ENCODE results near the gene LDLRAD4. TPM values are rescaled to one million over a fixed set of nuclear protein-coding genes. Genes with fewer than 3 reads are reported as not detected.

LDLRAD4 gene
- total and polyA plus RNA-seq, 9 of the 15 experiments (the other 6 are each of a cell fraction or from before 2014, with no cell fraction given), result 0.01 TPM; not detected in 8

DNA sequence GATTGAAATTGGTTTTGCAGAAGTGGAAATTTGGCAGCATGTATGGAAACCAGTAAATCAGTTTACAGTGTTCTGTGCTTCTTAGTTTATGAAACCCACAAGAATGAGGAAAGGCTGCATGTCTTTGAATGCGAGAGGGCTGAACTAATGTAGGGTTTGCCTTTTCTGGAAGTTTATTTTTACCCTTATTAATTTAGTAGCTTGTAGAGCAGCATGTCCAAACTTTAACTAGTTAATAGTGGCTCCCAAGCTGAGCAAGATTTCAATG lies 50.4 kb downstream of the LDLRAD4 start:
- FAIRE-seq, result no peak
- Histone ChIP-seq H2AFZ (ENCODE audit: low read depth, low read length) (no peak overlapping the region), H3K4me1 (replicated peaks in 1 of 2; ENCODE audit: control insufficient read depth in 2 of 2, insufficient read depth in 2 of 2, low read length in 2 of 2) (no peaks in the 10 kb centered on the region), H3K36me3 (ENCODE audit: control insufficient read depth, insufficient read depth, low read length) (no peaks in the 10 kb centered on the region), H3K9ac (ENCODE audit: insufficient read depth in 1 of 2, low read depth in 2 of 2, low read length in 2 of 2) (no peak overlapping the region), H3K27me3 (ENCODE audit: control insufficient read depth in 2 of 2, insufficient read depth in 2 of 2, low read length in 2 of 2) (peaks cover 33 to 57% of the 10 kb centered on the region in 2 experiments), H3K9me3 (replicated peaks; ENCODE audit: control insufficient read depth, insufficient read depth, low read depth, low read length) (no peaks in the 10 kb centered on the region), H3K9me1 (ENCODE audit: control insufficient read depth, insufficient read depth, low read length) (no peaks in the 10 kb centered on the region), H3K79me2 (ENCODE audit: control insufficient read depth, insufficient read depth, low read length) (no peaks in the 10 kb centered on the region), H4K20me1 (replicated peaks; ENCODE audit: control insufficient read depth, insufficient read depth, low read length) (no peaks in the 10 kb centered on the region), H3K4me3 (no peak overlapping the region), H3K4me2 (ENCODE audit: insufficient read depth, low read length) (no peak overlapping the region), H3K27ac (ENCODE audit: extremely low read depth, low read depth, low read length) (no peak overlapping the region)
- intact Hi-C loops (cut with micrococcal nuclease) (no loop called here), in situ Hi-C loops (cut with MboI) (no loop called here)
- DNase-seq (ENCODE audit: extremely low read depth in 1 of 4, low spot score in 3 of 4), result no peak
- ATAC-seq, result no peak
- BruUV-seq (replicated peaks), result no TSS peak
- TF ChIP-seq NBN (IDR thresholded peaks at IDR 0.05; ENCODE audit: low read depth) (no peak), RFX7 (CRISPR knock-in tag; IDR thresholded peaks at IDR 0.05) (no peak), CCNT2 (IDR thresholded peaks at IDR 0.05; ENCODE audit: borderline replicate concordance, extremely low read depth, insufficient read length, low read depth, low read length) (no peak), ZC3H11A (IDR thresholded peaks at IDR 0.05; ENCODE audit: low read depth, low read length) (no peak), PTBP1 (IDR thresholded peaks at IDR 0.05; ENCODE audit: low read depth, low read length) (no peak), YBX1 (IDR thresholded peaks at IDR 0.05) (no peak), CEBPB (tag; IDR thresholded peaks at IDR 0.05) (no peak)
- TF ChIP-seq, protein P1, sequence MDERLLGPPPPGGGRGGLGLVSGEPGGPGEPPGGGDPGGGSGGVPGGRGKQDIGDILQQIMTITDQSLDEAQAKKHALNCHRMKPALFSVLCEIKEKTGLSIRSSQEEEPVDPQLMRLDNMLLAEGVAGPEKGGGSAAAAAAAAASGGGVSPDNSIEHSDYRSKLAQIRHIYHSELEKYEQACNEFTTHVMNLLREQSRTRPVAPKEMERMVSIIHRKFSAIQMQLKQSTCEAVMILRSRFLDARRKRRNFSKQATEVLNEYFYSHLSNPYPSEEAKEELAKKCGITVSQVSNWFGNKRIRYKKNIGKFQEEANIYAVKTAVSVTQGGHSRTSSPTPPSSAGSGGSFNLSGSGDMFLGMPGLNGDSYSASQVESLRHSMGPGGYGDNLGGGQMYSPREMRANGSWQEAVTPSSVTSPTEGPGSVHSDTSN (CRISPR knock-in tag; IDR thresholded peaks at IDR 0.05; ENCODE audit: low read depth), result no peak
- TF ChIP-seq, protein P1 (tag; conservative IDR thresholded peaks at IDR 0.05; ENCODE audit: low read depth), result no peak
- TF ChIP-seq, protein P2, sequence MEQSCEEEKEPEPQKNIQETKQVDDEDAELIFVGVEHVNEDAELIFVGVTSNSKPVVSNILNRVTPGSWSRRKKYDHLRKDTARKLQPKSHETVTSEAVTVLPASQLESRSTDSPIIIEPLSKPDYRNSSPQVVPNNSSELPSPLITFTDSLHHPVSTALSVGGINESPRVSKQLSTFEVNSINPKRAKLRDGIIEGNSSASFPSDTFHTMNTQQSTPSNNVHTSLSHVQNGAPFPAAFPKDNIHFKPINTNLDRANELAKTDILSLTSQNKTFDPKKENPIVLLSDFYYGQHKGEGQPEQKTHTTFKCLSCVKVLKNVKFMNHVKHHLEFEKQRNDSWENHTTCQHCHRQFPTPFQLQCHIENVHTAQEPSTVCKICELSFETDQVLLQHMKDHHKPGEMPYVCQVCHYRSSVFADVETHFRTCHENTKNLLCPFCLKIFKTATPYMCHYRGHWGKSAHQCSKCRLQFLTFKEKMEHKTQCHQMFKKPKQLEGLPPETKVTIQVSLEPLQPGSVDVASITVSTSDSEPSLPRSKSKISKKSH (CRISPR knock-in tag; IDR thresholded peaks at IDR 0.05), result no peak
- CTCF ChIA-PET (ENCODE audit: low intra/inter-chr PET ratio), result no interaction called here
- 0% methylated on average over 1 of the region's 1 CpG for WGBS (ENCODE audit: insufficient coverage, low coverage, missing lambda C conversion rate)
- POLR2A ChIA-PET, result no interaction called here

Data from K562 (cell line).